Ishikawa (cell line): ENCODE data around the gene XIRP2.

Source experiments
- CEBPB ChIP-seq: IDR thresholded peaks from 2 replicates; pipeline ENCODE4 v1.6.1; 2012
- FOXM1 ChIP-seq: IDR thresholded peaks from 2 replicates; pipeline ENCODE4 v1.6.1; 2012; ENCODE audit warnings: low read depth, borderline replicate concordance
- NFIC ChIP-seq: IDR thresholded peaks from 2 replicates; pipeline ENCODE4 v1.6.1; 2012

DNA sequence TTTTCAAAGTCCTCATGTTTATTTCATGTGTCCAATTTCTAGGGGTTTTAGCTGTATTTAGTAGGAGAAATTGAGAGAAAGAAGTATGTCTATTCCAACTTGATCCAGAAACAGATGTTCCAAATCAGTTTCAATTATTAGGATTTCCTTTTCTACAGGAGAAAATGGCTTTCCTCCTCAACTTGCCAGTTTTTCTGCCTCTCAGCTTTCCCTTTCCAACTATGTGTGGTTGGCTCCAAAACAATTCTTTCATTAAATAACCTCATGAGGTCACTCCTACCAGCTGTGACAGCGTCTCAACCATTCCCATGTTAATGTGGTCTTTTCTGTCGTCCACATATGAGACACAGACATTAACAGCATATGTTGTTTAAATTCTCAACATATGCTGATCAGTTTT lies 13.1 kb downstream of the XIRP2 start:
- no peak for TF ChIP-seq NFIC
- no peak for TF ChIP-seq FOXM1
- no peak for TF ChIP-seq CEBPB
